Cardiac muscle cell (in vitro differentiated cells and primary cell): ENCODE results near the gene GPR180. TPM values are rescaled to one million over a fixed set of nuclear protein-coding genes. Genes with fewer than 3 reads are reported as not detected.

ENCODE experiments used
- DNase-seq, 2 donors: peaks; one replicate each; pipeline versions ENCODE4 v3.0.0 to v3.0.0-alpha.2; 2010 to 2017; ENCODE audit warnings: low read depth in 1 of 2, low spot score in 1 of 2
- H3K27ac ChIP-seq: fragments of 200-600 bp; sonication (generic); 2 replicates; pipeline ENCODE4 v1.5.1; 2016
- H3K27me3 ChIP-seq: fragments of 200-600 bp; sonication (generic); 2 replicates; pipeline ENCODE4 v1.6.0; 2016; ENCODE audit warnings: control low read depth
- H3K36me3 ChIP-seq: fragments of 200-600 bp; sonication (generic); 2 replicates; pipeline ENCODE4 v1.5.1; 2016; ENCODE audit warnings: control low read depth
- H3K4me1 ChIP-seq: fragments of 200-600 bp; sonication (generic); 2 replicates; pipeline ENCODE4 v1.8.1; 2017; ENCODE audit warnings: low read depth, mild to moderate bottlenecking, mixed run types
- H3K4me3 ChIP-seq: fragments of 200-600 bp; sonication (generic); 2 replicates; pipeline ENCODE4 v1.5.1; 2016; ENCODE audit warnings: mild to moderate bottlenecking
- H3K9me3 ChIP-seq: fragments of 200-600 bp; sonication (generic); 2 replicates; pipeline ENCODE4 v1.5.1; 2017; ENCODE audit warnings: low read depth, mild to moderate bottlenecking, control low read depth
- CTCF ChIP-seq: IDR thresholded peaks from 2 replicates; pipeline ENCODE4 v1.5.1; 2012; ENCODE audit warnings: low read depth, mild to moderate bottlenecking, low read length
- polyA plus RNA-seq: library from polyadenylated mRNA; unstranded; fragments of >200 nt; fragmentation: Nextera tagmentation; extraction: Ambion mirVana; gene quantifications from 2 replicates; pipeline ENCODE4 v1.2.1, GENCODE V29; 2016
- total RNA-seq: library from RNA; depleted of rRNA; stranded (reverse); fragments of >200 nt; gene quantifications from 2 replicates; pipeline ENCODE4 v1.2.3, GENCODE V29; 2016

GPR180 gene
- total and polyA plus RNA-seq, 2 experiments from 2014 or later, result 4.1 TPM

- TF ChIP-seq CTCF, result no peak
Measured at GRCh38 chr13:94557684-94558235, 43.9 kb upstream of the GPR180 start.

GRCh38 chr13:94558716-94559115, 42.9 kb upstream of the GPR180 start:
- no peak for DNase-seq
- no peak overlapping the region for H3K27ac ChIP-seq
- H3K27me3 ChIP-seq, result no peaks in the 10 kb centered on the region
- no peaks in the 10 kb centered on the region for H3K9me3 ChIP-seq
- no peaks in the 10 kb centered on the region for H3K4me1 ChIP-seq
- TF ChIP-seq CTCF, result no peak
- H3K36me3 ChIP-seq, result no peaks in the 10 kb centered on the region
- H3K4me3 ChIP-seq, result no peak overlapping the region

More at GRCh38 chr13:94557684-94558235, 43.9 kb upstream of the GPR180 start:
- Histone ChIP-seq H3K9me3 (no peaks in the 10 kb centered on the region), H3K27ac (no peak overlapping the region), H3K27me3 (no peaks in the 10 kb centered on the region), H3K36me3 (no peaks in the 10 kb centered on the region), H3K4me1 (no peaks in the 10 kb centered on the region), H3K4me3 (no peak overlapping the region)
- DNase-seq, result no peak

- H3K36me3 ChIP-seq, result no peaks in the 10 kb centered on the region
- no peak for DNase-seq
- no peak for TF ChIP-seq CTCF
- no peaks in the 10 kb centered on the region for H3K27me3 ChIP-seq
- no peak overlapping the region for H3K27ac ChIP-seq
- H3K4me1 ChIP-seq, result no peaks in the 10 kb centered on the region
- no peaks in the 10 kb centered on the region for H3K9me3 ChIP-seq
- no peak overlapping the region for H3K4me3 ChIP-seq
Measured at GRCh38 chr13:94559222-94559795, 42.3 kb upstream of the GPR180 start.

- no peaks in the 10 kb centered on the region for H3K36me3 ChIP-seq
- H3K4me3 ChIP-seq, result no peak overlapping the region
- H3K27ac ChIP-seq, result no peak overlapping the region
- TF ChIP-seq CTCF, result no peak
- H3K9me3 ChIP-seq, result no peaks in the 10 kb centered on the region
- DNase-seq, result no peak
- no peaks in the 10 kb centered on the region for H3K4me1 ChIP-seq
- H3K27me3 ChIP-seq, result no peaks in the 10 kb centered on the region
Measured at GRCh38 chr13:94560116-94560515, 41.5 kb upstream of the GPR180 start.

- no peak for DNase-seq
- TF ChIP-seq CTCF, result no peak
- no peak overlapping the region for H3K27ac ChIP-seq
- no peaks in the 10 kb centered on the region for H3K36me3 ChIP-seq
- no peaks in the 10 kb centered on the region for H3K9me3 ChIP-seq
- H3K4me3 ChIP-seq, result no peak overlapping the region
- no peaks in the 10 kb centered on the region for H3K27me3 ChIP-seq
- H3K4me1 ChIP-seq, result no peaks in the 10 kb centered on the region
Measured at GRCh38 chr13:94561126-94561525, 40.5 kb upstream of the GPR180 start.
